Left lung (tissue), 10 donors: Measurements from ENCODE around the gene ACSL4. TPM values are rescaled to one million over a fixed set of nuclear protein-coding genes. Genes with fewer than 3 reads are reported as not detected.
A peak's percentile ranks its signal among the peaks of the same experiment; 100 is the strongest.

ENCODE experiments used
- ATAC-seq: fragments of 200-7000 bp; cut with Tn5 transposase; one replicate; pipeline ENCODE4 v1.9.1; 2020; ENCODE audit warnings: moderate library complexity
- DNase-seq, 4 donors: peaks; one replicate each; pipeline ENCODE4 v3.0.0-alpha.2; 2013 to 2020
- H3K27ac ChIP-seq, 2 donors: fragments of 200-600 bp; sonication (generic) in 1 of 2; one replicate each; pipeline versions ENCODE4 v1.5.0 to v1.8.0; 2020 to 2021
- H3K27me3 ChIP-seq, 2 donors: fragments of 200-600 bp; sonication (generic) in 1 of 2; one replicate each; pipeline versions ENCODE4 v1.5.0 to v1.8.0; 2020 to 2021
- H3K36me3 ChIP-seq, 2 donors: fragments of 200-600 bp; sonication (generic) in 1 of 2; one replicate each; pipeline versions ENCODE4 v1.5.0 to v1.8.0; 2020 to 2021
- H3K4me1 ChIP-seq, 2 donors: fragments of 200-600 bp; one replicate each; pipeline ENCODE4 v1.8.0; 2021
- H3K4me3 ChIP-seq, 2 donors: fragments of 200-600 bp; sonication (generic) in 1 of 2; one replicate each; pipeline versions ENCODE4 v1.5.0 to v1.8.0; 2020 to 2021; ENCODE audit warnings: mild to moderate bottlenecking in 1 of 2
- H3K9me3 ChIP-seq, 2 donors: fragments of 200-600 bp; sonication (generic) in 1 of 2; one replicate each; pipeline versions ENCODE4 v1.5.0 to v1.8.0; 2020 to 2021
- intact Hi-C, 2 donors: fragments of 100-400 bp; cut with DNase I; formaldehyde crosslinking; loops; one replicate each; pipeline versions ENCODE4 v1.11.2 to v1.14.2; 2022
- polyA plus RNA-seq, 6 donors: library from polyadenylated mRNA; unstranded; fragments of 120-200 nt; gene quantifications; one replicate each; pipeline ENCODE4 v1.2.1, GENCODE V29; 2013; ENCODE audit not compliant: insufficient read length in 6 of 6
- total RNA-seq, 2 donors: library from RNA; stranded (reverse); fragmentation: NEBNext Ultra II Directional; extraction: Animal tissue kit (Norgen Biotek cat#: 25700); gene quantifications; one replicate each; pipeline ENCODE4 v1.2.1, GENCODE V29; 2021
- TF ChIP-seq, protein P1 (sequence below), 2 donors: fragments of 200-600 bp; sonication (generic) in 1 of 2; IDR thresholded peaks; one replicate each; pipeline versions ENCODE4 v1.5.0 to v1.8.0; 2021; ENCODE audit warnings: antibody characterized with exemption in 2 of 2
- donor health status: DM: no; HTN: yes; CAD: no.
- donor health status: DM: no; HTN: no; CAD: no.

The ACSL4 gene
- total and polyA plus RNA-seq, 8 donors = 13.2 to 93.9 (median 15.4) TPM

DNA sequence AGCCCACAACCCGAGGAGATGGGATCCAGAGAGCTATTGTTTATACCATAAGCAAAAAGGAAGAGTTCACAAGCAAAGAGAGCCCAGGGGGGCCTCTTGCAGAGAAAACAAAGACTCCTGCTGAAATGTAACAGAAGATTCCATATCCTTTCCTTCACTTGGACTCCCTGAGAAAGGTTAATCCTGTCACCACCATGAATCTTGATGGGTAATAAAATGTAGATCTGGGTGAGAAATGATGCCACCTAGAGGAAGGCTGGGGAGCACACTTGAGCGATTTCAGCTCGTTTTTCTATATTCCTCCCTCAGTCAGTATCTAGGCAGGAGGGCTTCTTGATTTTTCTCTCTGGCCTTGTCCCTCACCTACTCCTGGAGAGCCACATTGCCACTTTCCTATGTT is 97.9 kb downstream of the ACSL4 start:
- Histone ChIP-seq H3K4me3 (no peak overlapping the region), H3K36me3 (no peaks in the 10 kb centered on the region), H3K4me1 (no peaks in the 10 kb centered on the region), H3K9me3 (no peaks in the 10 kb centered on the region), H3K27me3 (no peaks in the 10 kb centered on the region), H3K27ac (no peak overlapping the region)
- intact Hi-C loops = no loop called here
- peak; percentile 62 for ATAC-seq
- TF ChIP-seq, protein P1, sequence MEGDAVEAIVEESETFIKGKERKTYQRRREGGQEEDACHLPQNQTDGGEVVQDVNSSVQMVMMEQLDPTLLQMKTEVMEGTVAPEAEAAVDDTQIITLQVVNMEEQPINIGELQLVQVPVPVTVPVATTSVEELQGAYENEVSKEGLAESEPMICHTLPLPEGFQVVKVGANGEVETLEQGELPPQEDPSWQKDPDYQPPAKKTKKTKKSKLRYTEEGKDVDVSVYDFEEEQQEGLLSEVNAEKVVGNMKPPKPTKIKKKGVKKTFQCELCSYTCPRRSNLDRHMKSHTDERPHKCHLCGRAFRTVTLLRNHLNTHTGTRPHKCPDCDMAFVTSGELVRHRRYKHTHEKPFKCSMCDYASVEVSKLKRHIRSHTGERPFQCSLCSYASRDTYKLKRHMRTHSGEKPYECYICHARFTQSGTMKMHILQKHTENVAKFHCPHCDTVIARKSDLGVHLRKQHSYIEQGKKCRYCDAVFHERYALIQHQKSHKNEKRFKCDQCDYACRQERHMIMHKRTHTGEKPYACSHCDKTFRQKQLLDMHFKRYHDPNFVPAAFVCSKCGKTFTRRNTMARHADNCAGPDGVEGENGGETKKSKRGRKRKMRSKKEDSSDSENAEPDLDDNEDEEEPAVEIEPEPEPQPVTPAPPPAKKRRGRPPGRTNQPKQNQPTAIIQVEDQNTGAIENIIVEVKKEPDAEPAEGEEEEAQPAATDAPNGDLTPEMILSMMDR (IDR thresholded peaks at IDR 0.05) = no peak
- DNase-seq = peak in 1 of 4 donors; percentile 7

DNA sequence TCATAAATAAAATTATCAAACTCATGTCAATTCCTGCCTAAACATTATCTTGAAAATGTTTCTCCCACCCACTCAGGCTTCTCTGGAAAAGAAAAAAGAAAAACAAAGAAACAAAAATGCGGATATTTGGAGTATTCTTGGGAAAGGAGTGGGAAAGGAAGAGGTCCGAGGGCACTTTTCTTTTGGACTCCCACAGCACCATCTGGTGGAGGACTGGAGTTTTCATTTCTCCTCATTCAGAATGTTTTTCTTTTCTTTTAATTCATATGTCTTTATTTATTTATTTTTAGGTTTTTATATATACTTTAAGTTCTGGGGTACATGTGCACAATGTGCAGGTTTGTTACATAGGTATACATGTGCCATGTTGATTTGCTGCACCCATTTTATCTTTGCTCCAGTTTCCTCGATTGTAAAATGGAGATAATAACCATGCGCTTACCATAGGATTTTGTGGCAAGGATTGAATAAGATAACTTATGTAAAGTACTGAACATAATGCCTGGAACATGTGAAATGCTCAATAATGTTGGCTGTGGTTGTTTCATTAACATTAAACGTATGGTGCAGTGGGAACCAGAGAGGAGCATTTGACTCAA is 100.1 kb downstream of the ACSL4 start:
- Histone ChIP-seq H3K4me3 (no peak overlapping the region), H3K27ac (no peak overlapping the region), H3K27me3 (no peaks in the 10 kb centered on the region), H3K36me3 (no peaks in the 10 kb centered on the region), H3K9me3 (no peaks in the 10 kb centered on the region), H3K4me1 (no peaks in the 10 kb centered on the region)
- TF ChIP-seq, protein P1 (IDR thresholded peaks at IDR 0.05) = peak; percentile 28 to 30
- peak in 1 of 4 donors; percentile 40 for DNase-seq
- intact Hi-C loops = loop anchor here in 1 of 2 donors (5.0 kb wide), 1 partner anchor 146 kb away; no protein-coding TSS in a partner anchor
- ATAC-seq = peak; percentile 45

DNA sequence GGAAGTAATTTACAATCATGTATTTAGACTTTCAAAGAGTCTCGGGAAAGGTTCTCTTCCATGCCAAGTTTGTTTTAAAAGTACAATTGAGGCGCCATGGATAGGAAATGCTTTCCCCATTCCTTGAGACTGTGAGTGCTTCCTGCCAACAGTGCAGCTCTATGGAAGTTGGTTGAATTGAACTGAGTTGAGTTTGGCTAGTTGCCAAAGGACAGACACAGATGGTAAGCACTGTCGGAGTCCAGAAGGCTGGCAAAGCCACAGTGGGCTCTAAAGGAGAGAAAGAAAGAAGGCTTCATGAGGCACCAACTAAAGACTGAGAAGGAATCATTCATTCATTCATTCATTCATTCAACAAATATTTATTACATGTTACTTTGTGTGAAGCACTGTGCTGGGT is 103.7 kb downstream of the ACSL4 start:
- intact Hi-C loops = no loop called here
- H3K36me3 ChIP-seq = no peaks in the 10 kb centered on the region
- TF ChIP-seq, protein P1 (IDR thresholded peaks at IDR 0.05) = no peak
- no peaks in the 10 kb centered on the region for H3K9me3 ChIP-seq
- H3K4me1 ChIP-seq = no peaks in the 10 kb centered on the region
- ATAC-seq (no peak), DNase-seq (peak in 1 of 4 donors; percentile 16)
- no peak overlapping the region for H3K4me3 ChIP-seq
- H3K27me3 ChIP-seq = no peaks in the 10 kb centered on the region
- no peak overlapping the region for H3K27ac ChIP-seq

DNA sequence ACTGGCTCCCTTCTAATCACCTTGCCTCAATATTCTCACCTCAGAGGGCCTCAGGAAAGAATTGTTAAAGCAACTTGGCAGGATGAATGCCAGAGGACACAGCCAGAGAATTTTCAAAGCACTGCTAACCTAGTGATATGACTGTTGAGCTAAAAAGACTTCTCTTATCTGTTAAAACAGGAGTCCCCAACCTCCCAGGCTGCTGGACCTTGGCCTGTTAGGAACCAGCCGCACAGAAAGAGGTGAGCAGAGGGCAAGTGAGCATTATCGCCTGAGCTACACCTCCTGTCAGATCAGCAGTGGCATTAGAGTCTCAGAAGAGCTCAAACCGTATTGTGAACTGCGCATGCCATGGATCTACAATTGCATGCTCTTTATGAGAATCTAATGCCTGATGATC is 106.4 kb downstream of the ACSL4 start:
- no peaks in the 10 kb centered on the region for H3K4me1 ChIP-seq
- H3K27me3 ChIP-seq = no peaks in the 10 kb centered on the region
- DNase-seq (no peak), ATAC-seq (no peak)
- no peaks in the 10 kb centered on the region for H3K36me3 ChIP-seq
- H3K27ac ChIP-seq = no peak overlapping the region
- H3K9me3 ChIP-seq = no peaks in the 10 kb centered on the region
- intact Hi-C loops = no loop called here
- TF ChIP-seq, protein P1 (IDR thresholded peaks at IDR 0.05) = no peak
- no peak overlapping the region for H3K4me3 ChIP-seq

DNA sequence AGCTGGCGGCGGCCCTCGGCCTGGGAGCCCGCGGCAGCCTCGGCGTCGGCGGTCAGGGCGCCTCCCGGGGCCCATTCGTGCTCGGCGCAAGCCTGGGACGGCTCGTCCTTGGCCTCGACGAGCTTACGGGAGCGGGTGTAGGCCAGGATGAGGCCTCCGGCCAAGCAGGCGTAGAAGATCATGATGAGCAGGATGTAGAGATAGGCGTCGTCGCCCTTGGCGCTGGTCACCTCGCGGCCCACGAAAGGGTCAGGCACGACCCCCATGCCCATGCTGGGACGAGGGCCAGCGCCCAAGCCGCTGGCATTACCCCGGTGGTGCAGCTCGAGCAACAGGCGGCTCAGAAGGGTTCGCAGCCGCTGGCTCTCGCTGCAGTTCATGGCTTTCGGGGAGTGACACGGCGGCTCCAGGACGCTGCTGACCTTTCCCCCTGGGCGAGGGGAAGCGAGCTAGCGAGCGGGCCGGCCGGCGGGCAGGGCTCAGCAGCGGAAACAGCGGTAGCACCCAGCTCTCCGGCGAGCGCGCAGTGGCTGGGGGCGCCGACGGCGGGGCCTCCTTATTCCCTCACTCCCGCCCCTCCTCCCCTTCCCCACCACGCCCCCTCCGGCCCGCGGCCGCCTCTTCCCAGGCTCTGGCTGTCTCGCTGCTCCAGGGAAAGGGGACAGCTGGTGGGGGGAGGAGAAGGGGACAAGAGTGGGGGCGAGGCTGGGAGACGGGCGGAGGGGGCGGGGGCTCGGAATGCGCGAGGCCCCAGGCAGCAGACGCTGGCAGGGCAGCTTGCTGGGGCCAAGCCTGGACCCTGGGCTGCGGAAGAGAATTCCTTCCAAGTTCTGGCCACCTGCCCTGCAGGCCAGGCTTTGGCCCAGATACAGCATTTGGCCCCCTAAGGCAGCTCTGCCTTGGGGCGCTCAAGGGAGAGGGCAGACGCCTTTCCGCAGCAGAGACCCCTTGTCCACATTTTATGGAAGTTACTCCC is 108.1 kb downstream of the ACSL4 start, which contains the start of gene KCNE5:
TSS of gene KCNE5 (minus strand) at position 532 of the 976 bp plus-strand sequence. CDS start at position 380, 152 bp downstream.
- Histone ChIP-seq H3K4me1 (no peaks in the 10 kb centered on the region), H3K9me3 (no peaks in the 10 kb centered on the region), H3K27me3 (no peaks in the 10 kb centered on the region), H3K27ac (no peak within 1 kb of the TSS), H3K36me3 (no peaks in the 10 kb centered on the region), H3K4me3 (no peak within 1 kb of the TSS)
- TF ChIP-seq, protein P1 (IDR thresholded peaks at IDR 0.05) = no peak
- ATAC-seq (peak; percentile 45), DNase-seq (peak; percentile 18 to 63 (median 47))
- intact Hi-C loops = no loop called here
